Smooth muscle cell of trachea (primary cell): ENCODE results near the gene AGBL5. TPM values are rescaled to one million over a fixed set of nuclear protein-coding genes. Genes with fewer than 3 reads are reported as not detected.

Source experiments
- total RNA-seq: library from RNA; depleted of rRNA; stranded (reverse); fragments of >200 nt; gene quantifications from 2 replicates; pipeline ENCODE4 v1.2.1, GENCODE V29; 2014

The AGBL5 gene, protein sequence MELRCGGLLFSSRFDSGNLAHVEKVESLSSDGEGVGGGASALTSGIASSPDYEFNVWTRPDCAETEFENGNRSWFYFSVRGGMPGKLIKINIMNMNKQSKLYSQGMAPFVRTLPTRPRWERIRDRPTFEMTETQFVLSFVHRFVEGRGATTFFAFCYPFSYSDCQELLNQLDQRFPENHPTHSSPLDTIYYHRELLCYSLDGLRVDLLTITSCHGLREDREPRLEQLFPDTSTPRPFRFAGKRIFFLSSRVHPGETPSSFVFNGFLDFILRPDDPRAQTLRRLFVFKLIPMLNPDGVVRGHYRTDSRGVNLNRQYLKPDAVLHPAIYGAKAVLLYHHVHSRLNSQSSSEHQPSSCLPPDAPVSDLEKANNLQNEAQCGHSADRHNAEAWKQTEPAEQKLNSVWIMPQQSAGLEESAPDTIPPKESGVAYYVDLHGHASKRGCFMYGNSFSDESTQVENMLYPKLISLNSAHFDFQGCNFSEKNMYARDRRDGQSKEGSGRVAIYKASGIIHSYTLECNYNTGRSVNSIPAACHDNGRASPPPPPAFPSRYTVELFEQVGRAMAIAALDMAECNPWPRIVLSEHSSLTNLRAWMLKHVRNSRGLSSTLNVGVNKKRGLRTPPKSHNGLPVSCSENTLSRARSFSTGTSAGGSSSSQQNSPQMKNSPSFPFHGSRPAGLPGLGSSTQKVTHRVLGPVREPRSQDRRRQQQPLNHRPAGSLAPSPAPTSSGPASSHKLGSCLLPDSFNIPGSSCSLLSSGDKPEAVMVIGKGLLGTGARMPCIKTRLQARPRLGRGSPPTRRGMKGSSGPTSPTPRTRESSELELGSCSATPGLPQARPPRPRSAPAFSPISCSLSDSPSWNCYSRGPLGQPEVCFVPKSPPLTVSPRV
- total RNA-seq, result 24.6 and 33.2 TPM in 2 replicates

DNA sequence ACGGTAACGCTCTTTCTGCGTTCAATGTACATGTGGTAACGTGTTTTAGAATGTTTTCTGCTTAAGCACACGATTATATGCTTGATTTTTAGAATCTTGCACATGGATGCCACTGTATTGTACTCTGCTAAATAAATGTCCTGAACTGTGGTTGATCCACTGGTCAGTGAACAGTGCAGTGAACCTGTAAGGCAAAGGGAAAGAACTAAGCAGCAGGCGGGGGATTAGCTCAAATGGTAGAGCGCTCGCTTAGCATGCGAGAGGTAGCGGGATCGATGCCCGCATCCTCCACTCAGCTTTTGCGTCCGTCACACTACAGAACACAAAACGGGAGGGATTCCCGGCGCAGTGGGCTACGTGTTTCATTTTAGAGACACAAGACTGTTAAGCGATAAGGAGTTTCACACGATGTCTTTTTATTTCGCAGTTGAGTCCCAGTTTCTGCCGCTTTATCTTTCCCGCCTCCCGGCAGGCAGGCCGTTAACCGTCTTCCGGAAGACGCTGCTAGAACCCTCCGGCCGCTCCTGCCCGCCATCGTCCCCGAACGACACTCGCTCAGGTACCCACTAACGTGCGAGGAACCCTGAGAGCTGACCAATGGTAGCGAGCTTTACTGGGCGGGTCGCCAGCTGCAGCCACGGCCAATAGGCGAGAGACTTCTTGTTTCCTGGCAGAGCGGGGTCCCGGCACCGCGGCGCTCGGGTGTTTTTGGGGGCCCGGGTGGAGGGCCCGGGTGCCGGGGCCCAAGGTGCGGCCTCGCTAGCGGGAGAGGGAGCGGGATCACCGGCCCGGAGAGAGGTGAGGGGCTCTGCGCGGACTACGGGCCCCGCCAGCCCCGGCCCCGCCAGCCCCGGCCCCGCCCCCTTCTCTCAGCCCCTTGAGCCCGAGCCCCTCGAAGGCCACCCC lies at the start of gene AGBL5:
AGBL5 (plus strand) TSS at position 673 of the 906 bp plus-strand sequence. CDS start 1,291 bp downstream, outside the sequence.

GRCh38 chr2:27032495-27033252 lies 18.8 kb upstream of the AGBL5 start, which contains the start of gene TMEM214:
TSS of gene TMEM214 (plus strand) at chr2:27032965. CDS start at chr2:27033016, 51 bp downstream.

DNA sequence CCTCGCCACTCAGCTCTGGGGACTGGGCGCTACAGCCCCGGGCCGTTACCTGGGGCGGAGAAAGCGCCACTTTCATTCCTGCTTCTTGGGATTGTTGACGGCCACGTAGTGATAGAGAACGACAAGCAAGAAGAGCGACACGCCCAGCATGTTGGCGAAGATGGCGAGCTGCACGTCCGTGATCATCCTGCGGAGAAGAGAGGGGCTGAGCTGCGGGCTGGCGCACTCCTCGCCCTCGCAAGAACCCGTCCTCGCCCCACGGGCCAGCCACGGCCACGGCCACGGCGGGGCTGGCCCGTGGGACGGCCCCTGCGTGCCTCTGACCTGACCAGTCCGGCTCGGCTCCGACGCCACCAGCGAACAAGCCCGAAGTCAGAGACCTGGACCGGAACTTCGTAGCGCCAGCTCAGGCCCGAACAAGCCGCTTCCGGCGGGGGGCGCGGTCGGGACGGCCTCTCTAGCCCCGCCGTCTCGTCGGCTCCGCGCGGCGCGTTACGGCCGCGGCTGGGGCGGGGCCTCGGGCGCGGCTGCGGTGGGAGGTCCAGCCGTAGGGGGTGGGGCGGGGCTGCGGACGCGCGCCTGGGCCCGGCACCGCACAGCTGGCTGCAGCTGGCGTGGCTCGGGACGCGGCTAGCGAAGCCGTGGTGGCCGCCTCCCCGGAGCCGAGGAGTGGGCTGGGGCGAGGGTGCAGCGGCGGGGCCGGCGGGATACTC lies 20.0 kb downstream of the AGBL5 start, which contains the start of gene OST4:
OST4 (minus strand) TSS at position 378 of the 713 bp plus-strand sequence.

GRCh38 chr2:27078267-27079194 lies 27.1 kb downstream of the AGBL5 start, which contains the start of gene EMILIN1:
TSS of gene EMILIN1 (plus strand) at chr2:27078615. CDS start at chr2:27079066, 451 bp downstream.

DNA sequence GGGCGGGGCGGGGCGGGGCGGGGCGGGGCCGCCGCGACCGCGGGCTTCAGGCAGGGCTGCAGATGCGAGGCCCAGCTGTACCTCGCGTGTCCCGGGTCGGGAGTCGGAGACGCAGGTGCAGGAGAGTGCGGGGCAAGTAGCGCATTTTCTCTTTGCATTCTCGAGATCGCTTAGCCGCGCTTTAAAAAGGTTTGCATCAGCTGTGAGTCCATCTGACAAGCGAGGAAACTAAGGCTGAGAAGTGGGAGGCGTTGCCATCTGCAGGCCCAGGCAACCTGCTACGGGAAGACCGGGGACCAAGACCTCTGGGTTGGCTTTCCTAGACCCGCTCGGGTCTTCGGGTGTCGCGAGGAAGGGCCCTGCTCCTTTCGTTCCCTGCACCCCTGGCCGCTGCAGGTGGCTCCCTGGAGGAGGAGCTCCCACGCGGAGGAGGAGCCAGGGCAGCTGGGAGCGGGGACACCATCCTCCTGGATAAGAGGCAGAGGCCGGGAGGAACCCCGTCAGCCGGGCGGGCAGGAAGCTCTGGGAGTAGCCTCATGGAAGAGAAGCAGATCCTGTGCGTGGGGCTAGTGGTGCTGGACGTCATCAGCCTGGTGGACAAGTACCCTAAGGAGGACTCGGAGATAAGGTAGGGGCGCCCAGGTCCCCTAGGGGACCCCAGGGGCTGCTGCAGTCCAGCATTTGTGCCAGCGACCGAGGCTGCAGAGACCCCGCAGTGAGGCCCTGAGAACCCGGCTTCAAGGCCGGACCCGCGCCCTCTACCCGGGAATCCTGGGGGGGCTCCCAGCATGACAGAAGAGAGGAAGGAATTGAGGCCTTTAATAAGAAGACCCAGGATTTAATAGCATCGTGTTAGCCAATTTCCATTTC lies 35.5 kb downstream of the AGBL5 start, which contains the start of gene KHK:
KHK (plus strand) TSS at position 49 of the 870 bp plus-strand sequence; CDS start at position 537, 488 bp downstream.

GRCh38 chr2:27118525-27119329 lies 67.3 kb downstream of the AGBL5 start, which contains the start of gene CGREF1:
TSS of gene CGREF1 (minus strand) at chr2:27119128. CDS start at chr2:27104366, 14,762 bp downstream.

Other genes with a start within 250 kb of the AGBL5 start
- gene DPYSL5, start 203.5 kb upstream of the AGBL5 start, total RNA-seq, result under 0.01 TPM in 1 of 2 replicates, not detected in the other
- gene MAPRE3, start 81.0 kb upstream of the AGBL5 start, total RNA-seq, result 5.8 and 8.1 TPM in 2 replicates
- gene TMEM214, start 18.7 kb upstream of the AGBL5 start, total RNA-seq, result 33.7 and 38.5 TPM in 2 replicates
- gene OST4, start 20.0 kb downstream of the AGBL5 start, total RNA-seq, result 409 and 544 TPM in 2 replicates
- 305 and 366 TPM in 2 replicates for gene EMILIN1, start 26.9 kb downstream of the AGBL5 start, total RNA-seq
- 0.50 and 1.3 TPM in 2 replicates for gene KHK, start 35.1 kb downstream of the AGBL5 start, total RNA-seq
- 3.6 and 6.1 TPM in 2 replicates for gene CGREF1, start 67.5 kb downstream of the AGBL5 start, total RNA-seq
- under 0.01 and 0.15 TPM in 2 replicates for gene ABHD1, start 72.1 kb downstream of the AGBL5 start, total RNA-seq
- gene PREB, start 83.0 kb downstream of the AGBL5 start, total RNA-seq, result 33.7 and 40.2 TPM in 2 replicates
- not detected in 2 replicates for gene PRR30, start 87.7 kb downstream of the AGBL5 start, total RNA-seq
- not detected in 2 replicates for gene TCF23, start 97.3 kb downstream of the AGBL5 start, total RNA-seq
- 197 and 218 TPM in 2 replicates for gene ATRAID, start 160.4 kb downstream of the AGBL5 start, total RNA-seq
- gene SLC5A6, start 160.6 kb downstream of the AGBL5 start, total RNA-seq, result 13.7 and 15.1 TPM in 2 replicates
- gene CAD, start 165.7 kb downstream of the AGBL5 start, total RNA-seq, result 37.8 and 41.5 TPM in 2 replicates
- 0.15 and 0.50 TPM in 2 replicates for gene SLC30A3, start 211.4 kb downstream of the AGBL5 start, total RNA-seq
- not detected in 2 replicates for gene DNAJC5G, start 223.8 kb downstream of the AGBL5 start, total RNA-seq
- under 0.01 TPM in 1 of 2 replicates, not detected in the other for gene TRIM54, start 230.8 kb downstream of the AGBL5 start, total RNA-seq